ENCODE results near the gene HOXD4. TPM values are rescaled to one million over a fixed set of nuclear protein-coding genes. Genes with fewer than 3 reads are reported as not detected.

HOXD4 gene
- total and polyA plus RNA-seq, 9 donors, result 6.2 to 16.5 (median 11.6) TPM

GRCh38 chr2:176160986-176161824 is 9.9 kb downstream of the HOXD4 start:
- Histone ChIP-seq H3K4me3 (peak overlapping the region; percentile 30), H3K27me3 (no peaks in the 10 kb centered on the region), H3K4me1 (ENCODE audit: insufficient read depth) (peaks cover 3% of the 10 kb centered on the region), H3K36me3 (no peaks in the 10 kb centered on the region), H3K9me3 (peaks cover 0 to 4% of the 10 kb centered on the region in 2 donors), H3K27ac (no peak overlapping the region)
- no peak for DNase-seq
- WGBS, 3 donors, result 80 to 92% (median 82%) methylated on average over 22 of the region's 22 CpGs
- intact Hi-C loops (cut with DNase I), result no loop called here
- no peak for TF ChIP-seq POLR2A (IDR thresholded peaks at IDR 0.05)
- TF ChIP-seq, protein P1, sequence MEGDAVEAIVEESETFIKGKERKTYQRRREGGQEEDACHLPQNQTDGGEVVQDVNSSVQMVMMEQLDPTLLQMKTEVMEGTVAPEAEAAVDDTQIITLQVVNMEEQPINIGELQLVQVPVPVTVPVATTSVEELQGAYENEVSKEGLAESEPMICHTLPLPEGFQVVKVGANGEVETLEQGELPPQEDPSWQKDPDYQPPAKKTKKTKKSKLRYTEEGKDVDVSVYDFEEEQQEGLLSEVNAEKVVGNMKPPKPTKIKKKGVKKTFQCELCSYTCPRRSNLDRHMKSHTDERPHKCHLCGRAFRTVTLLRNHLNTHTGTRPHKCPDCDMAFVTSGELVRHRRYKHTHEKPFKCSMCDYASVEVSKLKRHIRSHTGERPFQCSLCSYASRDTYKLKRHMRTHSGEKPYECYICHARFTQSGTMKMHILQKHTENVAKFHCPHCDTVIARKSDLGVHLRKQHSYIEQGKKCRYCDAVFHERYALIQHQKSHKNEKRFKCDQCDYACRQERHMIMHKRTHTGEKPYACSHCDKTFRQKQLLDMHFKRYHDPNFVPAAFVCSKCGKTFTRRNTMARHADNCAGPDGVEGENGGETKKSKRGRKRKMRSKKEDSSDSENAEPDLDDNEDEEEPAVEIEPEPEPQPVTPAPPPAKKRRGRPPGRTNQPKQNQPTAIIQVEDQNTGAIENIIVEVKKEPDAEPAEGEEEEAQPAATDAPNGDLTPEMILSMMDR (IDR thresholded peaks at IDR 0.05), result no peak

- 60 to 76% (median 63%) methylated on average over 22 of the region's 22 CpGs for WGBS, 3 donors
- Histone ChIP-seq H3K36me3 (no peaks in the 10 kb centered on the region), H3K27me3 (no peaks in the 10 kb centered on the region), H3K9me3 (peaks cover 0 to 4% of the 10 kb centered on the region in 2 donors), H3K4me3 (peak overlapping the region; percentile 27), H3K4me1 (ENCODE audit: insufficient read depth) (peaks cover 3% of the 10 kb centered on the region), H3K27ac (no peak overlapping the region)
- TF ChIP-seq EP300 (IDR thresholded peaks at IDR 0.05) (no peak), POLR2A (IDR thresholded peaks at IDR 0.05) (no peak)
- TF ChIP-seq, protein P1 (IDR thresholded peaks at IDR 0.05), result no peak
- intact Hi-C loops (cut with DNase I), result no loop called here
- DNase-seq, result no peak
Observed at GRCh38 chr2:176161825-176162626, 10.7 kb downstream of the HOXD4 start.

DNA sequence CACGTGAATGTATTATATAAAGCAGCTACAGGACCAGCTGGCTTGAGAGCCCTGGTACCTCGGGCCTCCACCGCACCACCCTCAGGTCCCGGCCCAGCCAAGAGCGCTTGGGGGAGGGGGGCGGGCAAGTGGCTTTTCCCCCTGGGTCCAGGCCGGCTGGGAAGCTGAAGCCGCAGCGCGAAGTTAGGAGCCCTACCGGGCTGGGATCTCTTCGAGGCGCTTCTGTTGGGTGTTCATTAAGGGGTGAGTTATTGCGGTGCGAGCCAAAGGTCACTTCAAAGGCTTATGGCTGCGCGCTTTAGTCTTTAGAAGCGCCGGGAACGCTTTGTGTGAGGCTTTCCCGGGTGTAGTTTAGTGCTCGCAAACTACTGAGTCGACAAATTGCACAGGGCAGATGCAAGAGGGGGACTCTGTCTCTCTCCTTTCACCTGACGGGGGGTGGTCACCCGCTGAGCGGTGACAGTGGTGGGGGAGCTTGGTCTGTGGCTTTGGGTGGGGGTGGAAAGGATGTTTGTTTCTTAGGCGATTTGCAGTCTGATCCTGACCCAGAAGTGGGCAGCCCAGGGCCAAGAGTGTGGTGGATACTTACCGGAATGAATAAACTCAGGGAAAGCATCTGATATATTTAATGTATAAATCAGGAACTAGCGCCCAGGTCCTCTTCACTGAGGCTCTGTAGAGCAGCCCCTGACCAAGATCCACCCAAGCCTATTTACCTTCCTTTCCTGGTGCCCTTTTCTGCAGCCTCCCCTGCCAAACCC is 11.7 kb downstream of the HOXD4 start:
- Histone ChIP-seq H3K27ac (no peak overlapping the region), H3K27me3 (no peaks in the 10 kb centered on the region), H3K36me3 (no peaks in the 10 kb centered on the region), H3K4me3 (no peak overlapping the region), H3K9me3 (peaks cover 0 to 4% of the 10 kb centered on the region in 2 donors), H3K4me1 (ENCODE audit: insufficient read depth) (peaks cover 3% of the 10 kb centered on the region)
- TF ChIP-seq, protein P1 (IDR thresholded peaks at IDR 0.05), result no peak
- TF ChIP-seq POLR2A (IDR thresholded peaks at IDR 0.05) (no peak), EP300 (IDR thresholded peaks at IDR 0.05) (no peak)
- intact Hi-C loops (cut with DNase I), result no loop called here
- no peak for DNase-seq
- WGBS, 3 donors, result 70 to 80% (median 71%) methylated on average over 29 of the region's 29 CpGs

DNA sequence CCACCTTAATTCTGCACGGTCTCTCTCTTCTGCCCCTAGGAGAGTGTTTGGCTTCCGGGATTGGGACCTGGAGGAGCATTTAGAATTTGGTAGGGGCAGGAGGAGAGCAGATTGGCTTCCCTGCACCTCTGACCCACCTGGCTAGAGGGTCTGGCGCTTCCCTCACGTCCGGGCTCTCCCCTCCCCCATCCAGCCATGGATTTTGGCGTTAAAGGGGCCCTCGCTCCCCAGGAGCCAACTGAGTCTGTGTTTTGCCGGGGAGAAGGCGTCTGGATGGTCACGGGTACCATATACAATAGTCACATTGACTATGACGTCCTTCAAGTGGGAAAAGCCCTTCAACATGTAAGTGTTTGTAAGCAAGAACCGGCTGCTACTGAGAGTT is 12.3 kb downstream of the HOXD4 start:
- no peak overlapping the region for H3K4me3 ChIP-seq
- 82 to 89% (median 83%) methylated on average over 12 of the region's 12 CpGs for WGBS, 3 donors
- DNase-seq, result no peak
- intact Hi-C loops (cut with DNase I), result no loop called here
- H3K4me1 ChIP-seq (ENCODE audit: insufficient read depth), result peaks cover 3% of the 10 kb centered on the region
- TF ChIP-seq, protein P1 (IDR thresholded peaks at IDR 0.05), result no peak
- TF ChIP-seq POLR2A (IDR thresholded peaks at IDR 0.05), result no peak
- no peak for TF ChIP-seq EP300 (IDR thresholded peaks at IDR 0.05)
- no peaks in the 10 kb centered on the region for H3K27me3 ChIP-seq
- peaks cover 0 to 4% of the 10 kb centered on the region in 2 donors for H3K9me3 ChIP-seq
- no peaks in the 10 kb centered on the region for H3K36me3 ChIP-seq
- no peak overlapping the region for H3K27ac ChIP-seq
